ENCODE measurements around the gene UBA6.
"Not testable (repeated sequence)": the region's sequence is repeated elsewhere in the genome, so short reads cannot be mapped to it uniquely, and the experiment has no call there.

UBA6 gene

DNA sequence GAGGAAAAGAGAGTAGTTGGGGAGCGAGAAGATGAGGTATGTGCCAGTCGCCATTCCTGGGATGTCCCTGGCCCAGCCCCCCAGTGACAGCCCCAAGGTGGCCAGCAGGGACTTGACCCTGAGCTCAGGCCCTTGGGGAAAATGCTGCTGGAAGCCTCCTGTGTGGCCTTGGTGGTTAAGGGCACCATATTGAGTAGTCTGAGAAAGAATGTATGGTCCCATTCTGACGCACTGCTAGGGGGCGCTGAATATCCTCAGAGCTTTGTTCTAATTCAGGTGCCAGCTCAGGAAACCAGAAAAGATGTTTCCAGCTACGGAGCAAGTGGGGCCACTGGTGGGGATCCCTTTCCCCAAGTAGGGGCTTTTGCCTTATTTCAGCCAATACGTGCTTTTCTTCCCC lies 14.0 kb upstream of the UBA6 start:
- no peak for DNase-seq (ENCODE audit: low read depth)
- TF ChIP-seq CTCF (conservative IDR thresholded peaks at IDR 0.05; ENCODE audit: low read depth, low read length): peak; percentile 9
- no peak overlapping the region for H3K4me3 ChIP-seq (ENCODE audit: low read depth, low read length)

- TF ChIP-seq CTCF (conservative IDR thresholded peaks at IDR 0.05; ENCODE audit: low read depth, low read length): no peak
- H3K4me3 ChIP-seq (ENCODE audit: low read depth, low read length): no peak overlapping the region
- no peak for DNase-seq (ENCODE audit: low read depth)
Measured at GRCh38 chr4:67714248-67714583, 13.3 kb upstream of the UBA6 start.

GRCh38 chr4:67713529-67714247 lies 12.7 kb upstream of the UBA6 start:
- H3K4me3 ChIP-seq (ENCODE audit: low read depth, low read length): no peak overlapping the region
- peak; percentile 68 for DNase-seq (ENCODE audit: low read depth)
- TF ChIP-seq CTCF (conservative IDR thresholded peaks at IDR 0.05; ENCODE audit: low read depth, low read length): no peak

GRCh38 chr4:67712650-67713528 lies 11.9 kb upstream of the UBA6 start:
- no peak for TF ChIP-seq CTCF (conservative IDR thresholded peaks at IDR 0.05; ENCODE audit: low read depth, low read length)
- H3K4me3 ChIP-seq (ENCODE audit: low read depth, low read length): no peak overlapping the region
- DNase-seq (ENCODE audit: low read depth): no peak

GRCh38 chr4:67712000-67712625 lies 11.2 kb upstream of the UBA6 start:
- TF ChIP-seq CTCF (conservative IDR thresholded peaks at IDR 0.05; ENCODE audit: low read depth, low read length): no peak
- no peak for DNase-seq (ENCODE audit: low read depth)

DNA sequence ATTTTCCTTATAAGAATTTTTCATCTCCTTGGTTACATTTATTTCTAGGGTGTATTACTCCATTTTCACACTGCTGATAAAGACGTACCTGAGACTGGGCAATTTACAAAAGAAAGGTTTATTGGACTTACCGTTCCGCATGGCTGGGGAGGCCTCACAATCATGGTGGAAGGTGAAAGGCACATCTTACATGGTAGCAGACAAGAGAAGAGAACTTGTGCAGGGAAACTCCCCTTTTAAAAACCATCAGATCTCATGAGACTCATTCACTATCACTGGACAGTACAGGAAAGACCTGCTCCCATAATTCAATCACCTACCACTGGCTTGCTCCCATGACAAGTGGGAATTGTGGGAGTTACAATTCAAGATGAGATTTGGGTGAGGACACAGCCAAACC lies 5.7 kb upstream of the UBA6 start:
- H3K4me3 ChIP-seq (ENCODE audit: low read depth, low read length); DNase-seq (ENCODE audit: low read depth): not testable (repeated sequence)

More at GRCh38 chr4:67712000-67712625, 11.2 kb upstream of the UBA6 start:
- no peak overlapping the region for H3K4me3 ChIP-seq (ENCODE audit: low read depth, low read length)

DNA sequence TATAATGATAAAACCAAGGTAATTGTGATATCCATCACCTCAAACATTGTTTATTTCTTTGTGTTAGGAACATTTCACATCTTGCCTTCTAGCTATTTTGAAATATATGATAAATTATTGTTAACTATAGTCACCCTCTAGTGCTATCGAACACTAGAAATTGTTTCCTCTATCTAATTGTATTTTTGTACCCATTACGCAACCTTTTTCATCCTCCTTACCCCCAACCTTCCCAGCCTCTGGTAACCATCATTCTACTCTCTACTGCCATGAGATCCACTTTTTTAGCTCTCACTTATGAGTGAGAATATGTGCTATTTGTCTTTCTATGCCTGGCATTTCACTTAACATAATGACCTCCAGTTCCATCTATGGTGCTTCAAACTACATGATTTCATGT lies 3.9 kb upstream of the UBA6 start:
- no peak overlapping the region for H3K4me3 ChIP-seq (ENCODE audit: low read depth, low read length)
- TF ChIP-seq CTCF (conservative IDR thresholded peaks at IDR 0.05; ENCODE audit: low read depth, low read length): no peak
- DNase-seq (ENCODE audit: low read depth): no peak
